ENCODE results near the gene ABCA6.

The ABCA6 gene

DNA sequence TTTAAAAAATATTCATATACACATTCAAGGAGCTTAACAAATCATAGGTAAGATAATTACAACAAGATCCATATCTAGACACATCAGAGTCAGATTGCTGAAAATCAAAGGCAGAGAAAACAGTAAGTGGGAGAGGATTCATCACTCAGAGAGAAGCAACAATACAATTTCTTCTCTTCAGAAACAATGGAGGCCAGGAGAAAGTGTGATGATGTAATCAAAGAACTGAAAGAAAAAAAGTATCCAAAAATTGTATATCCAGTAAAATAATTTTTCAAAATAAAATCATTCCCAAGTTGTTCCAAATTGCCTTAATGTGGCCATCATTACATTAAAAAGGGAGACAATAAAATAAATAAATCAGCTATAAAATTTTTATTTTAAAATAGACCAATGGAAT is 17.7 kb upstream of the ABCA6 start:
- TF ChIP-seq, protein P1, sequence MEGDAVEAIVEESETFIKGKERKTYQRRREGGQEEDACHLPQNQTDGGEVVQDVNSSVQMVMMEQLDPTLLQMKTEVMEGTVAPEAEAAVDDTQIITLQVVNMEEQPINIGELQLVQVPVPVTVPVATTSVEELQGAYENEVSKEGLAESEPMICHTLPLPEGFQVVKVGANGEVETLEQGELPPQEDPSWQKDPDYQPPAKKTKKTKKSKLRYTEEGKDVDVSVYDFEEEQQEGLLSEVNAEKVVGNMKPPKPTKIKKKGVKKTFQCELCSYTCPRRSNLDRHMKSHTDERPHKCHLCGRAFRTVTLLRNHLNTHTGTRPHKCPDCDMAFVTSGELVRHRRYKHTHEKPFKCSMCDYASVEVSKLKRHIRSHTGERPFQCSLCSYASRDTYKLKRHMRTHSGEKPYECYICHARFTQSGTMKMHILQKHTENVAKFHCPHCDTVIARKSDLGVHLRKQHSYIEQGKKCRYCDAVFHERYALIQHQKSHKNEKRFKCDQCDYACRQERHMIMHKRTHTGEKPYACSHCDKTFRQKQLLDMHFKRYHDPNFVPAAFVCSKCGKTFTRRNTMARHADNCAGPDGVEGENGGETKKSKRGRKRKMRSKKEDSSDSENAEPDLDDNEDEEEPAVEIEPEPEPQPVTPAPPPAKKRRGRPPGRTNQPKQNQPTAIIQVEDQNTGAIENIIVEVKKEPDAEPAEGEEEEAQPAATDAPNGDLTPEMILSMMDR (conservative IDR thresholded peaks at IDR 0.05; ENCODE audit: low read depth, low read length) = no peak
- no peak overlapping the region for H3K4me3 ChIP-seq (ENCODE audit: low read depth, low read length)
- no peak for DNase-seq (ENCODE audit: low read depth)

DNA sequence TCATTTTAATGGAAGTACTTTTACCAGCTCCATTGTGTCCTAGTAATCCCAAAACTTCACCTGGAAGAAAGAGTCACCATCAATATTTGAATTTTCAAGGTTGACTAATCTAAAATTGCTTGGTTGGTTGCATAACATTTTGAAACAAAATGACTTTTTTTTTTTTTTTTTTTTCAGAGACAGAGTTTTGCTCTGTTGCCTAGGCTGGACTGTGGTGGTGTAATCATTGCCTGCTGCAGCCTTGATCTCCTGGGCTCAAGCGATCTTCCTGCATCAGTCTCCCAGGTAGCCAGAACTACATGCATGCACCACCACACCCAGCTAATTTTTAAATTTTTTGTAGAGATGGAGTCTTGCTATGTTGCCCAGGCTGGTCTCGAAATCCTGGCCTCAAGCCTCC is 12.6 kb upstream of the ABCA6 start:
- no peak for DNase-seq (ENCODE audit: low read depth)
- no peak overlapping the region for H3K4me3 ChIP-seq (ENCODE audit: low read depth, low read length)
- TF ChIP-seq, protein P1 (conservative IDR thresholded peaks at IDR 0.05; ENCODE audit: low read depth, low read length) = no peak

DNA sequence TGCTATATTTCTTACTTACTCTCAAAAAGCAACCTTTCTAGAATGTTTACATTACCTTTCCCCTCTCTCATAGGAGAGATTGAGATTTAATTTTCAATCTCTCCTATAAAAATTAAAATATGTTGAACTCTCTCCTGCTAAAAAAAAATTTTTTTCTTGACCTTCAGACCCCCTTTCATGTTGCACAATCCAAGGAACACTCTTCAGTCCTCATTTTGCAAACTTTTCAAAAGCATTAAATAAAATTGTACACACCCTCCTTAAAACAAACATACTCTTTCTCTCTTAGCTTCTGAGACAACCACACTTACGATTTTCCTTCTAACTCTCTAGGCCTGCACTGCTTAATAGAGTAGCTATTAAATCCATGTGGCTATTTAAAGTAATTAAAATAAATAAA is 8.6 kb upstream of the ABCA6 start:
- peak; percentile 35 for DNase-seq (ENCODE audit: low read depth)
- TF ChIP-seq, protein P1 (conservative IDR thresholded peaks at IDR 0.05; ENCODE audit: low read depth, low read length) = no peak
- no peak overlapping the region for H3K4me3 ChIP-seq (ENCODE audit: low read depth, low read length)

DNA sequence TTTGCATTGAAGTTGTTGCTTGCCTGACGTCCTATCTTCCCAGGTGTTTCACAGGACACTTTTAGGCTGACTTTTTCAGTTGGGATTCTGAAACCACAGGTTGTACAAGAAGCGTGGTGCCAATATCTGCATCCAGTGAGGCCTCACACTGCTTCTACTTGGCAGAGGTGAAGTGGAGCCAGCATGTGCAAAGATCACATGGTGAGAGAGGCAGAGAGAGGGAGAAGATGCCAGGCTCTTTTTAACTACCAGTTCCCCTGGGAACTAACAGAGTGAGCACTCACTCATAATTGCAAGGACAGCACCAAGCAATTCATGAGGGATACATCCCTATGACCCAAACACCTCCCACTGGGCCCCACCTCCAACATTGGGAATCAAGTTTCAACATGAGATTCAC is 5.8 kb upstream of the ABCA6 start:
- no peak overlapping the region for H3K4me3 ChIP-seq (ENCODE audit: low read depth, low read length)
- TF ChIP-seq, protein P1 (conservative IDR thresholded peaks at IDR 0.05; ENCODE audit: low read depth, low read length) = no peak
- DNase-seq (ENCODE audit: low read depth) = no peak

DNA sequence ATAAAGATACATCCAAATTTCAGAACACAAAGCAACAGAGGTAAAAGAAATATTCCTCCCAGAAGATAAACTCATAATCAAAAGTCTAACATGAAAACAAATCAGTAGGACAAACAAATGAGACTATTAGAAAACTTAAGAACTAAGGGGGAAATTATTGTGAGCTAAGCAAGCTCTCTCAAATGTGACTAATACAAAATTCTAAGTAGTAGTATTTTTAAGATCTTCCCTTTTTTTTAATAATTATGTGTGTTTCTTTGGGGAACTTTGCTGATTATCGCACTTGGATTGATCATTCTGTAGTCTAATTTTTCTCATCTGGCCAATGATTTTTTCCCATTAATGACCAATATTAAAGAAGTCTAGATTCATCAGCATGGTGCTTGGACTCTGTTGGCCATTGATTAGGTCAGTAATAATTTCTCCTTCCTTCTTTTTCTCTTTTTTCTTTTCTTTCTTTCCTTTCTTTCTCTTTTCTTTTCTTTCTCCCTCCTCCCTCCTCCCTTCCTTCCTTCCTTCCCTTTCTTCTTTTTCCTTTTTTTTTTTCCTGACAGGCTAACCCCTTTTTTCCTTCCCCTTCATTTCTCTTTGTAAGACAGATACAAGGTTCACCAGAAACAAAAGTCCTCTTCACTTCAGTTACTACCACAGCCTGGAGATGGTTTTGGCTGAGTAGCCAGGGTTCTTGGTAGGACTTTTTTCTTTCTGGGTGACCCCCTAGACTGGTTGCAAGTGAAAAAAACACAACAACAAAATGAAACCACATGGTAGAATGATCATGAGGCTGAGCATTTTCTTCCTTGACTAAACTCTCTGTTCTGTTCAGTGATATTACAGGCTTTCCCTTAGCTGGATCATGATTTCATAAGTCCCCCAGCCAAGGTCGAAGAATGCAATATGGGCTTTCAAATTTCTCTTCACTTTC is 2.9 kb upstream of the ABCA6 start:
- DNase-seq (ENCODE audit: low read depth) = peak; percentile 5
- no peak overlapping the region for H3K4me3 ChIP-seq (ENCODE audit: low read depth, low read length)
- TF ChIP-seq, protein P1 (conservative IDR thresholded peaks at IDR 0.05; ENCODE audit: low read depth, low read length) = no peak

DNA sequence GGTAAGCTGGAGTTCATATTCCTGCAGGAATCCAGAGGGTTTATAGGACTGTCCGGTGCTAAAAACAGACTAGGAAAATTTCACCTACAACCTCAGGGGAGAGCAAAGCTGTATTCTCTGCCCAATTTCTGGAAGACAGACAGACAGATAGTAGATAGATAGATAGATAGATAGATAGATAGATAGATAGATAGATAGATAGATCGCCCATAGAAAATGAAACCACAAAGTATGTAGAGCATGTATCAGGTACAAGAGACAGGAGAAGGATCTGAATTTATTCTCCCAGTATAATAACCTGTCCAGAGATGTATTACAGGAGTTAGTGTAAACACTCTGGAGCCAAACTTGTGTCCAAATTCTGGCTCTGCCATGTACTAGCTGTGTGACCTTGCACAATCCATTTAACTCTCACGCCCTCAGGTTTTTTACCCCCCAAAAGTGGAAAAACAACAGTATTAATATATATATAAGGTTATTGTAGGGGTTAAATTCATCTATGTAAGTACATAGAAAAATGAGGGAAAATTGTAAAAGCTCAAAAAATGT is 2.1 kb upstream of the ABCA6 start:
- DNase-seq (ENCODE audit: low read depth) = no peak
- TF ChIP-seq, protein P1 (conservative IDR thresholded peaks at IDR 0.05; ENCODE audit: low read depth, low read length) = no peak
- H3K4me3 ChIP-seq (ENCODE audit: low read depth, low read length) = no peak overlapping the region

All from choroid plexus epithelial cell (primary cell).